Stimulated activated CD8-positive, alpha-beta memory T cell treated with anti-CD3 and anti-CD28 coated beads, Interleukin-7, amount 100 ng/mL, for 1 hour (primary cell): ENCODE results near the gene FOXO6.
"Not testable (repeated sequence)": the region's sequence is repeated elsewhere in the genome, so short reads cannot be mapped to it uniquely, and the experiment has no call there.

Experiments used
- DNase-seq, 2 donors: peaks; one replicate each; pipeline ENCODE4 v3.0.0-alpha.2; 2020; ENCODE audit warnings: low read depth in 2 of 2

The FOXO6 gene

GRCh38 chr1:41328780-41329640 lies 32.2 kb upstream of the FOXO6 start:
- DNase-seq = no peak

- no peak for DNase-seq
Observed at GRCh38 chr1:41329662-41330587, 31.3 kb upstream of the FOXO6 start.

- DNase-seq = no peak
Observed at GRCh38 chr1:41330588-41331545, 30.4 kb upstream of the FOXO6 start.

- DNase-seq = no peak
Observed at GRCh38 chr1:41331546-41331917, 29.7 kb upstream of the FOXO6 start.

GRCh38 chr1:41332161-41332560 lies 29.1 kb upstream of the FOXO6 start:
- not testable (repeated sequence) for DNase-seq

- no peak for DNase-seq
Observed at GRCh38 chr1:41333146-41333784, 28.0 kb upstream of the FOXO6 start.

GRCh38 chr1:41338820-41339219 lies 22.4 kb upstream of the FOXO6 start:
- DNase-seq = no peak

GRCh38 chr1:41340655-41341364 lies 20.4 kb upstream of the FOXO6 start:
- no peak for DNase-seq

GRCh38 chr1:41341365-41341683 lies 19.9 kb upstream of the FOXO6 start:
- no peak for DNase-seq

- DNase-seq = no peak
Observed at GRCh38 chr1:41341772-41342562, 19.3 kb upstream of the FOXO6 start.

- DNase-seq = no peak
Observed at GRCh38 chr1:41342774-41343355, 18.4 kb upstream of the FOXO6 start.

GRCh38 chr1:41343790-41344699 lies 17.2 kb upstream of the FOXO6 start:
- DNase-seq = no peak

- no peak for DNase-seq
Observed at GRCh38 chr1:41344708-41345159, 16.5 kb upstream of the FOXO6 start.

- no peak for DNase-seq
Observed at GRCh38 chr1:41345434-41346075, 15.7 kb upstream of the FOXO6 start.

- DNase-seq = no peak
Observed at GRCh38 chr1:41347276-41347675, 14.0 kb upstream of the FOXO6 start.

- DNase-seq = no peak
Observed at GRCh38 chr1:41348394-41348793, 12.8 kb upstream of the FOXO6 start.

GRCh38 chr1:41349361-41350054 lies 11.7 kb upstream of the FOXO6 start:
- no peak for DNase-seq
